Stimulated activated CD4-positive, alpha-beta T cell treated with anti-CD3 and anti-CD28 coated beads, TNF-alpha, amount 100 ng/mL, for 4 hours (primary cell): Measurements from ENCODE around the gene FBXO27.
"Not testable (repeated sequence)": the region's sequence is repeated elsewhere in the genome, so short reads cannot be mapped to it uniquely, and the experiment has no call there.

Source experiments
- DNase-seq, 3 experiments: peaks; one replicate each; pipeline ENCODE4 v3.0.0-alpha.2; 2020; ENCODE audit warnings: low read depth in 3 of 3

Gene FBXO27

DNA sequence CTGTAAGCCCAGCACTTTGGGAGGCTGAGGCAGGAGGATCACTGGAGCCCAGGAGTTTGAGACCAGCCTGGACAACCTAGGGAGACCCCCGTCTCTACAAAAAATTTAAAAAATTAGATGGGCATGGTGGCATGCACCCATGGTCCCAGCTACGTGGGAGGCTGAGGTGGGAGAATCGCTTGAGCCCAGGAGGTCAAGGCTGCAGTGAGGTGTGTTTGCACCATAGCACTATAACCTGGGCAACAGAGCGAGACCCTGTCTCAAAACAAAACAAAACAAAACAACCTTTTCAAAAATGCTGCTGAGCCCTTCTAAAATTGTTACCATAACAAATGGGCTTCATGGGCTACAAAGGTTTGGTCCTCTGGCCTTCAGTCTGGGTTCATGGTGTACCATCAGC is 43.7 kb downstream of the FBXO27 start:
- DNase-seq, result not testable (repeated sequence)

GRCh38 chr19:38987745-38988144 is 44.6 kb downstream of the FBXO27 start:
- not testable (repeated sequence) for DNase-seq

GRCh38 chr19:38985262-38985661 is 47.1 kb downstream of the FBXO27 start:
- no peak for DNase-seq

DNA sequence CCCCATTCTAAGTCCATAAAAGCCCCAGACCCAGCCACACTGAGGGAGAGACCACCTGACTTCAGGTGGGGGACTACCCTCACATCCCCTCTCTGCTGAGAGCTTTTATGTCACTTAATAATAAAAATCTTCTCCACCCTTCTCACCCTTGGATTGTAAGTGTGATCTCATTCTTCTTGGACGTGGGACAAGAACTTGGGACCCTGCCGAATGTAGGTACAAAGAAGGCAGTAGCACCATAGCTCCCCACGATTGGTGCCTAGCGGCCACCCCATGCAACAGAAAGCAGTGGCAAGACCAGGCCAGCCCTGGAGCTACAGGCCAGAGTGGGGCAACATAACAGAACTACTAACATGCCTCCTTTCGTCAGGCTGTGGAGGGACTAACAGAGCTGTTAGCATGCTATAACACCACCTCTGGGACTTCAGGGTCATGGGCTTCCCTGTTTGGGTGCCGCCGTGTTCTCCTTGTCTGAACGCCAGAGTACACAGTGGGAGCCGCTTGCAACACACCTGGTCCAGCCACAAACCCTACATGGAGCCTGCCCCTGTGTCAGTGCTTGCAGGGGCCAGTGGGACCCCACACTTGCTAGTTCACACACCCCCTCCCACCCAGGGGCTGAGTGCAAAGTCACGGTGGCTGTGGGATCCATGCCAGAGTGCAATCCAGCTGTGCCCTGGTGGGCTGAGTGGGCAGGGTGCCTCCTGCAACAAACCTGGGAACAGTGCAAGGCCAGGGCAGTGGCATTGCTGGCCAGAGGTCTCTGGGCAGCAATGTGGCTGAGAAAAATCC is 51.6 kb downstream of the FBXO27 start:
- DNase-seq, result no peak

DNA sequence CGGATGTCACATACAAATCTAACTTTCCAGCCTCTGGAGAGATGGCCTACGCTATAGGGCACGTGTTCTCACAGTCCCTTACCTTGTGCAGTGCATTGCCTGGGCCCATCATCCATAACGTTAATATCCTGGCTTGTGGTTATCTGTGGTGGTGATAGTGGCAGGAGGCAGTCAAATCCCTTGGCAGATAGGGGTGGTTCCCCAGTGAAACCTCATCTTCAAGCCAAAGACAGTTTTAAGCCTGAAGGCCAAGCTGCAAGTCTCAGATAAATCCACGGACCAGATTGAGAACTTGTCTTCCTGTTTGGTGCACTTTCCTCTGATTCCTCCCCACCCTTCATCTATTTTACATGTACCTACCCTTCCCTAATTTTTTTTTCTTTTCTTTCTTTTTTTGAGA is 52.5 kb downstream of the FBXO27 start:
- no peak for DNase-seq

- DNase-seq, result no peak
These were observed 54.0 kb downstream of the FBXO27 start for GRCh38 chr19:38978326-38978689.

DNA sequence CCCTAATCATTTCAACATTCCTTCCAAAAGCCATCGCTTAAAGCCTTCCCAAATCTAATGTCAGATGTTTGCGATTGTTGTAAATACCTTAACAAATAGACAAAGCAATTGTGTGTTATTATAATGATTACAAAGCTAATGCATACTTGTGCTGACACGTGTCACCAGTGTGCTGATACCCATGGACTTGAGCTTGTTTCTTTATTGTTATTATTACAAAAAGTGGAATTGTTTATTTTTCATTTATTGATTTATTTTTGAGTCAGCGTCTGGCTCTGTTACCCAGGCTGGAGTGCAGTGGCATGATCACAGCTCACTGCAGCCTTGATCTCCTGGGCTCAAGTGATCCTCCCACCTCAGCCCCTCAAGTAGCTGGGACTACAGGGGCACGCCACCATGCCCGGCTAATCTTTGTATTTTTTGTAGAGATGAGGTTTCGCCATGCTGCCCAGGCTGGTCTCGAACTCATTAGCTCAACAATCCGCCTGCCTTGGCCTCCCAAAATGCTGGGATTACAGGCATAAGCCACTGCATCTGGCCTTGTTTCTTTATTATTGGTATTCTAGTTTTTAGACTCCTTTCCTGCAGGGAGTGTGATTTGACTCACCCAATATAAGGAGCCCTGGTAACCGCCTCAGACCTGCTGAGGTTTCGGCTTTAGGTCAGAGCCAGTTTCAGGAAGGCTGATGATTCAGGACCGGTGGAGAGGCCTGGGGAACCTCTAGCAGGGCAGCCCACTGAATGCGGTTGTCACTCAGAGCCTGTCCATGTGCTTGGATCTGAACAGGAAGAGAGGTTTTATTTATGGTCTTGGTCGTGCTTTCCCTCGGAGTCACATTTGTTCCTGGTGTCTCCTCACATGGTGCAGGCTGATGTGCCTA is 54.7 kb downstream of the FBXO27 start:
- DNase-seq, result no peak

DNA sequence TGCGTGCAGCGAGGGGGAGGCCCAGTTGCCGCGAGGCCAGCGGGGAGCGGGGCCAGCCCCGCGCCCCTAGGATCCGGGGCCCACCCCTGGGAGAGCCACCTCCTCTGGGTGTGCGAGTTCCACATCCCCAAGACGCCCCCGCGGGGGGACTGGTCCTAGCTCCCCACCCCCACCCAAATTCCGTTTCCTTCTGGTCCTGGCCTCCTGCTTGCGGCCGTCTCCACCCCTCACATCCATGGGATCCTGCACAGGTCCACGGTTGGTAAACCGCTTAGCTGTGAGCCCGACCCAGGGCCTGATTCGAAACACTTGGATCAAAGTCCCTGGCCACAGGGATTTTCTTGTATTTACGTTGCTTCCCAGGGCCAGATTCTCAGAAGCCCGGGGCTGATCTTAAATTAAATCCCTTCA is 56.5 kb downstream of the FBXO27 start:
- no peak for DNase-seq

- no peak for DNase-seq
These were observed 57.0 kb downstream of the FBXO27 start, which contains the start of gene FBXO17 for GRCh38 chr19:38975214-38975860. Gene FBXO17 (minus strand): TSS chr19:38975742. CDS start chr19:38950319, 25,423 bp downstream.

DNA sequence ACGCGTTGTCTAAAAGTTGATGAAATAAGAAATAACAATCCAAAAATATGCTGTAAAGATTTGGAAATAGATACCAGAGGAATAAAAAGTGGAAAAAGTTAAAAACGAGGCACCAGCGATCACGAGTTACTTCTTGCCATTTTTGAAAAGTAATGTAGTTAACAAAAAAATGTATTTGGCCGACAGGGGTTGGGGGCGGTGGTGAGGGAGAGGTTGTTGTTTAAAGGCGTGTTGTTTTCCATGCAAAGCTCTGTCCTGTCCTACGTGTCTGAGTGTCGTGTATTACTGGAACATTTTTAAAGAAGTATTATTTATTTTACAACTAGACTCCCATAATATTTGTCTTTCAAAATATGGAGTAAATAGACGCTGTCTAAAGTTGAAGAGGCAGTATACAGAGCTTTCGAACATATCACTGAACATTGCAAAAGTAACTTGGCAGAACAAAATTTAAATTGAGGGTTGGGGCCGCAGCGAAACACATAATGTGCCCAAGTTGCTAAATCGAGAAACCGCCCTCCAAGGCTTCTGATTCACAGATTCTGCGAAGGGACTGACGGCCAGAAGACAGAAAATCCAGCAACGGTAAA is 57.6 kb downstream of the FBXO27 start:
- DNase-seq, result no peak
